Gastrocnemius medialis (tissue), 4 donors: ENCODE results near the gene WDR35. TPM values are rescaled to one million over a fixed set of nuclear protein-coding genes. Genes with fewer than 3 reads are reported as not detected.

Experiments used
- ATAC-seq, 2 donors: fragments of 150-250 bp; one replicate each; pipeline ENCODE4 v1.9.1; 2016
- DNase-seq, 2 donors: peaks; one replicate each; pipeline ENCODE4 v3.0.0-alpha.2; 2019
- H3K27ac ChIP-seq, 4 donors: fragments of 200-600 bp; sonication (generic); 1 replicate in 1 of 4; 2 replicates in 3 of 4; pipeline ENCODE4 v1.5.1; 2016 to 2018; ENCODE audit warnings: mild to moderate bottlenecking in 2 of 4, moderate library complexity in 1 of 4
- H3K27me3 ChIP-seq, 3 donors: fragments of 200-600 bp; sonication (generic) in 2 of 3; 1 replicate in 1 of 3; 2 replicates in 2 of 3; pipeline versions ENCODE4 v1.5.1 to v1.6.0; 2016 to 2019; ENCODE audit warnings: mild to moderate bottlenecking in 1 of 3, moderate library complexity in 1 of 3
- H3K36me3 ChIP-seq, 2 donors: fragments of 200-600 bp; sonication (generic) in 1 of 2; one replicate each; pipeline ENCODE4 v1.5.1; 2017 to 2018
- H3K4me1 ChIP-seq, 2 donors: fragments of 200-600 bp; sonication (generic) in 1 of 2; one replicate each; pipeline ENCODE4 v1.5.1; 2016 to 2017; ENCODE audit warnings: mild to moderate bottlenecking in 2 of 2
- H3K4me3 ChIP-seq, 4 donors: fragments of 200-600 bp; sonication (generic) in 3 of 4; 1 replicate in 1 of 4; 2 replicates in 3 of 4; pipeline ENCODE4 v1.5.1; 2016 to 2019; ENCODE audit warnings: mild to moderate bottlenecking in 2 of 4
- H3K9me3 ChIP-seq, 3 donors: fragments of 200-600 bp; sonication (generic) in 2 of 3; 1 replicate in 1 of 3; 2 replicates in 2 of 3; pipeline ENCODE4 v1.5.1; 2016 to 2019
- CTCF ChIP-seq, 5 experiments: fragments of 450-650 bp in 3 of 5; fragments of 200-600 bp in 2 of 5; sonication (generic) in 2 of 5; IDR thresholded peaks in 4 of 5; conservative IDR thresholded peaks in 1 of 5; 1 replicate in 4 of 5; 2 replicates in 1 of 5; pipeline ENCODE4 v1.5.1; 2016 to 2019; ENCODE audit warnings: antibody characterized with exemption in 5 of 5, mild to moderate bottlenecking in 3 of 5, moderate library complexity in 3 of 5
- POLR2A ChIP-seq, 2 donors: fragments of 450-650 bp; IDR thresholded peaks; one replicate each; pipeline ENCODE4 v1.6.1; 2017; ENCODE audit warnings: antibody characterized with exemption in 2 of 2, mild to moderate bottlenecking in 2 of 2, moderate library complexity in 2 of 2
- in situ Hi-C, 4 donors: fragments of 200-750 bp; cut with MboI; loops; one replicate each; pipeline versions ENCODE4 v1.15.0 to v1.8.0; 2017; ENCODE audit warnings: low sequenced_read_pairs in 4 of 4
- intact Hi-C: fragments of 100-400 bp; cut with DNase I; formaldehyde crosslinking; loops from one replicate; pipeline ENCODE4 v1.15.1; 2023; ENCODE audit warnings: low total_unique reads
- total RNA-seq, 4 donors: library from RNA; depleted of rRNA; stranded (reverse); fragments of >200 nt; gene quantifications; one replicate each; pipeline versions ENCODE4 v1.1.0 to v1.2.3, GENCODE V29; 2016

Gene WDR35
- total RNA-seq, 4 donors from 2014 or later, result 3.3 to 4.5 (median 3.7) TPM

GRCh38 chr2:19901442-19902215, 88.3 kb downstream of the WDR35 start, which contains the start of gene TTC32:
TTC32 (minus strand) TSS chr2:19901983; CDS start chr2:19901854, 129 bp downstream.
- Histone ChIP-seq H3K36me3 (no peaks in the 10 kb centered on the region), H3K27me3 (no peaks in the 10 kb centered on the region), H3K4me1 (peaks cover 43 to 49% of the 10 kb centered on the region in 2 donors), H3K9me3 (no peaks in the 10 kb centered on the region), H3K4me3 (peak within 1 kb of the TSS; percentile 60 to 96 (median 92)), H3K27ac (peak within 1 kb of the TSS; percentile 90 to 98 (median 96))
- intact Hi-C loops, result loop anchor here (1.0 to 5.0 kb wide), 4 partner anchors 91 to 1339 kb away; partner anchors contain the start of genes LAPTM4A, RDH14 and WDR35
- in situ Hi-C loops, result no loop called here
- TF ChIP-seq POLR2A (IDR thresholded peaks at IDR 0.05), result peak; percentile 87 to 89
- peak in 2 of 5 experiments; percentile 11 to 35 for TF ChIP-seq CTCF (IDR thresholded peaks at IDR 0.05 in 4 of 5, conservative IDR thresholded peaks at IDR 0.05 in 1 of 5)
- DNase-seq (peak; percentile 88 to 90), ATAC-seq (peak; percentile 95)

- Histone ChIP-seq H3K36me3 (no peaks in the 10 kb centered on the region), H3K27ac (peak overlapping the region; percentile 90 to 98 (median 96)), H3K27me3 (no peaks in the 10 kb centered on the region), H3K4me3 (peak overlapping the region; percentile 60 to 96 (median 92)), H3K4me1 (peaks cover 47 to 49% of the 10 kb centered on the region in 2 donors), H3K9me3 (no peaks in the 10 kb centered on the region)
- in situ Hi-C loops, result no loop called here
- ATAC-seq, result peak; percentile 42 to 44
- no peak for DNase-seq
- intact Hi-C loops, result loop anchor here (1.0 to 5.0 kb wide), 4 partner anchors 91 to 1339 kb away; partner anchors contain the start of genes LAPTM4A, RDH14 and WDR35
- TF ChIP-seq CTCF (IDR thresholded peaks at IDR 0.05 in 4 of 5, conservative IDR thresholded peaks at IDR 0.05 in 1 of 5) (no peak), POLR2A (IDR thresholded peaks at IDR 0.05) (no peak)
Observed at GRCh38 chr2:19900931-19901441, 88.9 kb downstream of the WDR35 start.

DNA sequence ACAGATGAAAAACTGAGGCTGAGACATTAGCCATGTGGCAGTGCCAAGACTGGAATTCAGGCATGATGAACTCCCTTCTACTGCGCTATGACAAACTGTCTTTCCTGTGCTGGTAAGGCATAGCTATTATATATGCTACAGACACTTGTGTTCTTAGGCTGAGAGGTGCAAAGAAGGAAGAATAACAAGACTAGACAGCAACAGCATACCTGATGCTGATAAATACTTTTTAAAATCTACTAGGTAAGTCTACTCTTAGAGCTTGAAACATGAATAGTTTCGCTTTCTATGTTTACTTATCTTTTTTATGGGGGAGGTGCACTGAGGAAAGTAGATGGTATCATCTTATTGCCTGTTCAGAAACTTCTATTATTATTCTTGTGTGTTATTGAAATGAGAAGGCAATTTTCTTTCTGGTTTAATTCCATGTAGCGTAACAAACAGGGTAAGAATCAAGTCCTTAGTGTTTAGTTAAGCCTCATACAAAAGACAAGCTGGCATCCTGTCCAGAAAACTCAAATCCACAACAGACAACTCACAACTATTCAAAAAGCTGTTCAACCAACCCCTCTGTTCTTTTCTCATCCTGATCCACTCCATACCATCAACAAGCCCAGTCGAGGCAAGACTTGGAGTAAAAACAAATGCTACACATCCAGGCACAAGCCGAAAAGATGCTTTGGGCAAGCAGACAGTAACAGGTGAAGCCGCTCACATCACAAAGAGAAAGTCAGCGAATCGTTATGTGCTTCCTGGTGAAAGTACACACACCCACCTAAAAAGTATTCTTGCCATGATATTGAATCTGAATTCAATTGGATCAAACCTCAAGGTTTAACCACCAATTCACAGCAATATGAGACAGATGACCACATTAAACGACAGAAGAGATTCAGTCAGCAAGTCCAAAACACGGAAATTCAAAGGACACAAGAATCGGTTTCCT, 89.6 kb downstream of the WDR35 start:
- Histone ChIP-seq H3K4me1 (peaks cover 55 to 56% of the 10 kb centered on the region in 2 donors), H3K9me3 (no peaks in the 10 kb centered on the region), H3K27me3 (no peaks in the 10 kb centered on the region), H3K36me3 (no peaks in the 10 kb centered on the region), H3K4me3 (peak overlapping the region; percentile 60 to 96 (median 92)), H3K27ac (peak overlapping the region; percentile 90 to 98 (median 96))
- in situ Hi-C loops (no loop called here), intact Hi-C loops (loop anchor here (5.0 kb wide), 3 partner anchors 92 to 1338 kb away; partner anchors contain the start of genes RDH14 and WDR35)
- no peak for TF ChIP-seq CTCF (IDR thresholded peaks at IDR 0.05 in 4 of 5, conservative IDR thresholded peaks at IDR 0.05 in 1 of 5)
- TF ChIP-seq POLR2A (IDR thresholded peaks at IDR 0.05), result no peak
- ATAC-seq (no peak), DNase-seq (no peak)

GRCh38 chr2:19898592-19899329, 91.1 kb downstream of the WDR35 start:
- H3K27me3 ChIP-seq, result no peaks in the 10 kb centered on the region
- DNase-seq (no peak), ATAC-seq (no peak)
- in situ Hi-C loops, result no loop called here
- intact Hi-C loops, result no loop called here
- no peak for TF ChIP-seq CTCF (IDR thresholded peaks at IDR 0.05 in 4 of 5, conservative IDR thresholded peaks at IDR 0.05 in 1 of 5)
- TF ChIP-seq POLR2A (IDR thresholded peaks at IDR 0.05), result no peak
- H3K4me1 ChIP-seq, result peaks cover 63 to 66% of the 10 kb centered on the region in 2 donors
- H3K4me3 ChIP-seq, result no peak overlapping the region
- no peak overlapping the region for H3K27ac ChIP-seq
- H3K9me3 ChIP-seq, result no peaks in the 10 kb centered on the region
- H3K36me3 ChIP-seq, result no peaks in the 10 kb centered on the region
